ENCODE data around the gene TAOK3.
"Not testable (repeated sequence)": the region's sequence is repeated elsewhere in the genome, so short reads cannot be mapped to it uniquely, and the experiment has no call there.

Gene TAOK3

GRCh38 chr12:118282767-118283166, 89.9 kb downstream of the TAOK3 start:
- no peak for DNase-seq (ENCODE audit: low read depth)
- no peak overlapping the region for H3K4me3 ChIP-seq (ENCODE audit: low read length)
- TF ChIP-seq CTCF (conservative IDR thresholded peaks at IDR 0.05; ENCODE audit: low read length): no peak

DNA sequence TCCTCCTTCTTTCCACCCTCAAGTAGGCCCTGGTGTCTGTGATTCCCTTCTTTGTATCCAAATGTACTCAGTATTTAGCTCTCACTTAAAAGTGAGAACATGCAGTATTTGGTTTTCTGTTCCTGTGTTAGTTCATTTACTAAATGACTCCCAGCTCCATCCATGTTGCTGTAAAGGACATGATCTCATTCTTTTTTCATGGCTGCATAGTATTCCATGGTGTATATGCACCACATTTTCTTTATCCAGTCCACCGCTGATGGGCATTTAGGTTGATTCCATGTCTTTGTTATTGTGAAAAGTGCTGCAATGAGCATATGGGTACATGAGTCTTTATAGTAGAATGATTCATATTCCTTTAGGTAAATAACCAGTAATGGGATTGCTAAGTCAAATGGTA, 94.4 kb downstream of the TAOK3 start:
- DNase-seq (ENCODE audit: low read depth): not testable (repeated sequence)

DNA sequence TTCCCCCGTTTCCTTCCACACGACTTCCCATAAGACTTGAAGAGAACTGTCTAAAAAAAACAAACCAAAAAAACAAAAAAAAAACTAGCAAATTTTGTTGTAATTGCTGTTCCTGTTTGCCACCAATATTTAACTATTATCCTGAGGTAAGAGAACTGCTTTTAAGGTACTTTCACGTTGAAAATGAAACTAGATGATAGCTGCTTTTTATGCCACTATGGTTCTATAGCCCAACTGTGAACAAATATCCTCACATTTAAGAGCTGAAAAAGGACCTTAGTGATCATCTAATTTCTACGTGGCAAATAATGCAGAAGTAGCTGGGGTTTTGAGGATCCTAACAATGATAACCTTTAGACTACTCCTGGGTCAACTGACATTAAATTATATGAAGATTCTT, 98.6 kb downstream of the TAOK3 start:
- TF ChIP-seq CTCF (conservative IDR thresholded peaks at IDR 0.05; ENCODE audit: low read length): no peak

More for the DNA sequence above, 94.4 kb downstream of the TAOK3 start:
- not testable (repeated sequence) for H3K4me3 ChIP-seq (ENCODE audit: low read length)

DNA sequence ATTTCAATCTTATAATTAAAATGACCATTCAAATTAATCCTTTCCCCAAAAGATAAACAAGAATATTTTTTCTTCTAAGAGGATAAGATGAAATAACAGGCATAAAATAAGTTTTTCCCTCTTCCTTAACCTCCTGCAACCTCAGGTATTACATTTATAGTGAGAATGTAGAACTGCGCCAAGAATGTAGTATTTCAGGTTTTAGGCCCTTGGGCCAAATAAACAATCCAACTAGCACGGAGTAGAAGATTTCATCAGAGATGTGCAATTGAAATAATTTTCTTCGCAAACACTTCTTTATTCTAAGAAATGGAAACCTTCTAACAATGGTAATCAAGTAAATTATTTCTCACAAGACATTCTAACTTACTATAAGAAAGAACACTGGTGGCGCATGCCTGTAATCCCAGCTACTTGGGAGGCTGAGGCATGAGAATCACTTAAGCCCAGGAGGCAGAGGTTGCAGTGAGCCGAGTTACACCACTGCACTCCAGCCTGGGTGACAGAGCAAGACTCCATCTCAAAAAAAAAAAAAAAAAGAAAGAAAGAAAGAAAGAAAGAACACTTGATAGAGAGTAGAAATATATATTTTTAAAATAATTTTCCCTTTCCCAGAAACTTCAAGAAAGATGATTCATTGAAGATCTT, 100.8 kb downstream of the TAOK3 start:
- TF ChIP-seq CTCF (conservative IDR thresholded peaks at IDR 0.05; ENCODE audit: low read length): no peak
- no peak overlapping the region for H3K4me3 ChIP-seq (ENCODE audit: low read length)

More for the DNA sequence above, 98.6 kb downstream of the TAOK3 start:
- DNase-seq (ENCODE audit: low read depth): no peak
- no peak overlapping the region for H3K4me3 ChIP-seq (ENCODE audit: low read length)

GRCh38 chr12:118271183-118271582, 101.5 kb downstream of the TAOK3 start:
- no peak overlapping the region for H3K4me3 ChIP-seq (ENCODE audit: low read length)
- DNase-seq (ENCODE audit: low read depth): no peak
- TF ChIP-seq CTCF (conservative IDR thresholded peaks at IDR 0.05; ENCODE audit: low read length): no peak

More for the DNA sequence above, 100.8 kb downstream of the TAOK3 start:
- no peak for DNase-seq (ENCODE audit: low read depth)

GRCh38 chr12:118269806-118270205, 102.9 kb downstream of the TAOK3 start:
- TF ChIP-seq CTCF (conservative IDR thresholded peaks at IDR 0.05; ENCODE audit: low read length): no peak

DNA sequence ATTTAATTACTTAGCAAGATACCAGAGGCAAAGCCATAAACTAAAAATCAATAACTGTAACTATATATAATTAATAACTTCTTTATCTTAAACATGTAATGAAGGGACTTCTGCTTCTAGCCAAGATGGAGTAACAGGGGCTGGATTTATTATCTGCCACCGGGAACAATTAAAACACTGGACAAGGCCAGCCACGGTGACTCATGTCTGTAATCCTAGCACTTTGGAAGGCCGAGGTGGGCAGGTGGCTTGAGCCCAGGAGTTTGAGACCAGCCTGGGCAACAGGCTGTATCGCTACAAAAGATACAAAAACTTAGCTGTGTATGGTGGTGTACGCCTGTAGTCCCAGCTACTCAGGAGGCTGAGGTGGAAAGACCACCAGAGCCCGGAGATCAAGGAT, 113.6 kb downstream of the TAOK3 start:
- no peak overlapping the region for H3K4me3 ChIP-seq (ENCODE audit: low read length)
- no peak for TF ChIP-seq CTCF (conservative IDR thresholded peaks at IDR 0.05; ENCODE audit: low read length)
- no peak for DNase-seq (ENCODE audit: low read depth)

More at GRCh38 chr12:118269806-118270205, 102.9 kb downstream of the TAOK3 start:
- DNase-seq (ENCODE audit: low read depth): no peak
- H3K4me3 ChIP-seq (ENCODE audit: low read length): no peak overlapping the region

Measured in AG10803 (cell line).